ENCODE results near the gene BRCA1. TPM values are rescaled to one million over a fixed set of nuclear protein-coding genes. Genes with fewer than 3 reads are reported as not detected.
A peak's percentile ranks its signal among the peaks of the same experiment; 100 is the strongest.

BRCA1 gene
- total RNA-seq, 4 donors from 2014 or later = 2.6 to 121 (median 5.8) TPM

DNA sequence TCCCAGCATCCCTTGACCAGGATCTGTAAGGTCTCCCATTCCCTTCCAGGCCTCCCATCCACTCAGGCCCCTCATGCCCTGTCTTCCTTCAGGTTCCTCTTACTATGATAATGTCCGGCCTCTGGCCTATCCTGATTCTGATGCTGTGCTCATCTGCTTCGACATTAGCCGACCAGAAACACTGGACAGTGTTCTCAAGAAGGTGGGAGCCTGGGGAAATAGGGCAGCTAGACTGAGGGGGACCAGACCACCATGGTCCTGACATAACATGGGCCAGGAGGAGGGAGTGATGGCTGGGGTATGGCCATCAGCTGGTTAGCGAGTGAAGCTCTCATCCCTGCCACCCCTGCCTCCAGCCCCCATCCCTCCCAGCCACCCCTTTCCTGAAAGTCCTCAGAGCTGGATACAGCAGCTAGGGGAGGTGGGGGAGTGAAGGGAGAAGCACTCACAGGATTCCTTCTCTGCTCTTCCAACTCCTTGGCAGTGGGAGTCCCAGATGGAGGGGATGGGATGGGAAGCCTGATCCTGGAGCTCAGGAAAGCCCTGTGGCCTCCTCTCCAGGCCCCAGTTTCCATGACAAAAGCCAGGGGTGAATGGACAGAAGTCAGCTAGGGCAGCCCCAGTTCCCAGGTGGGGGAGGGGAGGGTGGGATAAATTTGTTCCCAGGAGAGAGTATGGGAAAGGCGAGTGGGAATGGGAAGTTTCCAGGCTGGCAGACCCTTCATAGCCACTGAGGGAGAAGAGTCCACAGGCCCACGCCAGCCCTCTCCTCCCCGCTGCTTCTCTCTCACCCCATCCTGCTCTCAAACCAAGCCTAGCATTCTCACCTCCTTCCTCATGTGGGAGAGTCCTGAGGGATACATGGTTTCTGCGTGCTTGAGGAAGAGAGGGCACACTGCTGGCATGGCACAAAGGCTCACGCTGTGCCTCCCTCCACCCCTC is 97.8 kb downstream of the BRCA1 start:
- H3K4me1 ChIP-seq = peaks cover 6 to 17% (median 12%) of the 10 kb centered on the region in 4 donors
- H3K4me3 ChIP-seq = no peak overlapping the region
- no peak for DNase-seq
- peaks cover 3% of the 10 kb centered on the region for H3K27me3 ChIP-seq
- 66 to 72% methylated on average over 5 to 9 of the region's 9 CpGs for WGBS, 2 donors (ENCODE audit: low coverage in 1 of 2)
- no peaks in the 10 kb centered on the region for H3K36me3 ChIP-seq
- intact Hi-C loops (cut with DNase I; ENCODE audit: low total_unique reads) = no loop called here
- TF ChIP-seq POLR2A (IDR thresholded peaks at IDR 0.05) (no peak), EP300 (IDR thresholded peaks at IDR 0.05; ENCODE audit: low read depth) (no peak), POLR2AphosphoS5 (IDR thresholded peaks at IDR 0.05) (no peak)
- TF ChIP-seq, protein P1, sequence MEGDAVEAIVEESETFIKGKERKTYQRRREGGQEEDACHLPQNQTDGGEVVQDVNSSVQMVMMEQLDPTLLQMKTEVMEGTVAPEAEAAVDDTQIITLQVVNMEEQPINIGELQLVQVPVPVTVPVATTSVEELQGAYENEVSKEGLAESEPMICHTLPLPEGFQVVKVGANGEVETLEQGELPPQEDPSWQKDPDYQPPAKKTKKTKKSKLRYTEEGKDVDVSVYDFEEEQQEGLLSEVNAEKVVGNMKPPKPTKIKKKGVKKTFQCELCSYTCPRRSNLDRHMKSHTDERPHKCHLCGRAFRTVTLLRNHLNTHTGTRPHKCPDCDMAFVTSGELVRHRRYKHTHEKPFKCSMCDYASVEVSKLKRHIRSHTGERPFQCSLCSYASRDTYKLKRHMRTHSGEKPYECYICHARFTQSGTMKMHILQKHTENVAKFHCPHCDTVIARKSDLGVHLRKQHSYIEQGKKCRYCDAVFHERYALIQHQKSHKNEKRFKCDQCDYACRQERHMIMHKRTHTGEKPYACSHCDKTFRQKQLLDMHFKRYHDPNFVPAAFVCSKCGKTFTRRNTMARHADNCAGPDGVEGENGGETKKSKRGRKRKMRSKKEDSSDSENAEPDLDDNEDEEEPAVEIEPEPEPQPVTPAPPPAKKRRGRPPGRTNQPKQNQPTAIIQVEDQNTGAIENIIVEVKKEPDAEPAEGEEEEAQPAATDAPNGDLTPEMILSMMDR (IDR thresholded peaks at IDR 0.05) = no peak
- no peaks in the 10 kb centered on the region for H3K9me3 ChIP-seq
- in situ Hi-C loops (cut with MboI; ENCODE audit: low pct_ligation_motif_present in 1 of 4, low pct_unique_long_range_greater_than_20kb in 1 of 4, low sequenced_read_pairs in 3 of 4) = loop anchor here in 1 of 4 donors (25.0 kb wide), 1 partner anchor 310 kb away; no protein-coding TSS in a partner anchor
- no peak overlapping the region for H3K27ac ChIP-seq

DNA sequence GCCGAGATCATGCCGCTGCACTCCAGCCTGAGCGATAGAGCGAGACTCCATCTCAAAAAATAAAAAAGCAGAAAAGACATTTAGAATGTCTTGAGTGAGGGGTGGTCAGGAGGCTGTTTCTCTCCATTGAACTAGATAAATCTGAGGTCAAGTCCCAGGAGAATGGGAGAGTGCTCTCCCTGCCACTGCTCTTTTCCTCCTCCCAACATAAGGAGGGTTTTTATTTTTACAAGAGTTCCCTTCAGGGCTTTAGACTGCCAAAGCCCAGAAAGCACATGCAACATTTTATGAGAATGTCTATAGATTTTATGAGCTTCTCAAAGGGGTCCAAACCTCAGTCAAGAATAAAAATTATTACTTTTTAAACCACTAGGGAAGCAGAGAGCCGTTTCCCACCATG is 98.6 kb downstream of the BRCA1 start:
- Histone ChIP-seq H3K4me3 (no peak overlapping the region), H3K4me1 (peaks cover 6 to 18% (median 13%) of the 10 kb centered on the region in 4 donors), H3K9me3 (no peaks in the 10 kb centered on the region), H3K36me3 (no peaks in the 10 kb centered on the region), H3K27ac (no peak overlapping the region), H3K27me3 (peaks cover 3% of the 10 kb centered on the region)
- TF ChIP-seq POLR2A (IDR thresholded peaks at IDR 0.05) (no peak), EP300 (IDR thresholded peaks at IDR 0.05; ENCODE audit: low read depth) (no peak), POLR2AphosphoS5 (IDR thresholded peaks at IDR 0.05) (no peak)
- TF ChIP-seq, protein P1 (IDR thresholded peaks at IDR 0.05) = no peak
- intact Hi-C loops (cut with DNase I; ENCODE audit: low total_unique reads) = no loop called here
- DNase-seq = no peak
- in situ Hi-C loops (cut with MboI; ENCODE audit: low pct_ligation_motif_present in 1 of 4, low pct_unique_long_range_greater_than_20kb in 1 of 4, low sequenced_read_pairs in 3 of 4) = loop anchor here in 1 of 4 donors (25.0 kb wide), 1 partner anchor 311 kb away; no protein-coding TSS in a partner anchor
- WGBS, 2 donors (ENCODE audit: low coverage in 1 of 2) = 65 to 81% methylated on average over 5 of the region's 5 CpGs

DNA sequence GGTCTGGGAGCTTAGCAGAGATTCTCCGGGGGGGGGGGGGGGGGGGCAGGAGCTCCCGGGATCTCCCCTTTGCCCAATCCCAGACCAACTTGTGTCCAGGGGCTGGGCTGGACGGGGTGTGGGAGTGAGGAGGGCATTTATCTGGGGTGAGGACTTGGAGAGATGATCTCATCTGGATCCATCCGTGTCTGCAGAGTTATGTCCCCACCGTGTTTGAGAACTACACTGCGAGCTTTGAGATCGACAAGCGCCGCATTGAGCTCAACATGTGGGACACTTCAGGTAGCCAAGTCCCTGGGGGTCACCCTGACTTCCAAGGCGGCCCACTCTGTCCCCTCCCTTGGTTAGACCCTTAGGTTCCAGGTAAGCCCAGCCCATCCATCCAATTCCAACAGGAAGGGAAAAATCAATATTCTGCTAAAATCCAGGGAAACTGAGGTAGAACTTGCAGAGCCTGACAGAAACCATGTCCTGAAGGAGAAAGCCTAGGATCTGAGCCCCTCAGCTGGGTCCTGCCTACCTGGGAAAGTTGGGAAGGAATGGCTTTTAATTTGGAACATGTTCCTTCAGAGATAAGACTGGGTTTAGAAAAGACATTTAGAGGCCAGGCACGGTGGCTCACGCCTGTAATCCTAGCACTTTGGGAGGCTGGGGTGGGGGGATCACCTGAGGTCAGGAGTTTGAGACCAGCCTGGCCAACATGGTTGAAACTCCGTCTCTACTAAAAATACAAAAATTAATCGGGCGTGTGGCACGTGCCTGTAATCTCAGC is 99.2 kb downstream of the BRCA1 start:
- intact Hi-C loops (cut with DNase I; ENCODE audit: low total_unique reads) (no loop called here), in situ Hi-C loops (cut with MboI; ENCODE audit: low pct_ligation_motif_present in 1 of 4, low pct_unique_long_range_greater_than_20kb in 1 of 4, low sequenced_read_pairs in 3 of 4) (loop anchor here in 1 of 4 donors (25.0 kb wide), 1 partner anchor 311 kb away; no protein-coding TSS in a partner anchor)
- Histone ChIP-seq H3K9me3 (no peaks in the 10 kb centered on the region), H3K4me3 (no peak overlapping the region), H3K4me1 (peaks cover 6 to 21% (median 15%) of the 10 kb centered on the region in 4 donors), H3K27me3 (peaks cover 3% of the 10 kb centered on the region), H3K36me3 (no peaks in the 10 kb centered on the region), H3K27ac (peak overlapping the region in 3 of 4 donors; percentile 67 to 86 (median 80))
- TF ChIP-seq POLR2AphosphoS5 (IDR thresholded peaks at IDR 0.05) (no peak), POLR2A (IDR thresholded peaks at IDR 0.05) (no peak), EP300 (IDR thresholded peaks at IDR 0.05; ENCODE audit: low read depth) (no peak)
- TF ChIP-seq, protein P1 (IDR thresholded peaks at IDR 0.05) = no peak
- no peak for DNase-seq
- WGBS, 2 donors (ENCODE audit: low coverage in 1 of 2) = 67 to 74% methylated on average over 8 to 16 of the region's 16 CpGs

DNA sequence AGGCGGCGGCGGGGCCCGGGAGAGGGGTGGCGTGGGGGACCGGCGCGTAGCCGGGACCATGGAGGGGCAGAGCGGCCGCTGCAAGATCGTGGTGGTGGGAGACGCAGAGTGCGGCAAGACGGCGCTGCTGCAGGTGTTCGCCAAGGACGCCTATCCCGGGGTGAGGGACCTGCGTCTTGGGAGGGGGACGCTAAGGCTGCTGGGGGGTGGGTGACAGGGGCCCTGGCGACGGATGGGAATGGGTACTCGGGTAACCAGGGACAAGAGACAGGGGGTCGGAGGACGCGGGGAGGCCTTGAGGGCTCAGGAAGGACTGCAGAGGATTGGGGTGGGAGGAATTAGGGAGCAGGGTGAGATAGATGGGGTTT is 99.9 kb downstream of the BRCA1 start:
- peak overlapping the region; percentile 35 to 57 (median 43) for H3K4me3 ChIP-seq
- peaks cover 6 to 25% (median 18%) of the 10 kb centered on the region in 4 donors for H3K4me1 ChIP-seq
- H3K36me3 ChIP-seq = no peaks in the 10 kb centered on the region
- intact Hi-C loops (cut with DNase I; ENCODE audit: low total_unique reads) (no loop called here), in situ Hi-C loops (cut with MboI; ENCODE audit: low pct_ligation_motif_present in 1 of 4, low pct_unique_long_range_greater_than_20kb in 1 of 4, low sequenced_read_pairs in 3 of 4) (loop anchor here in 1 of 4 donors (25.0 kb wide), 1 partner anchor 312 kb away; no protein-coding TSS in a partner anchor)
- H3K27ac ChIP-seq = peak overlapping the region; percentile 67 to 86 (median 74)
- TF ChIP-seq, protein P1 (IDR thresholded peaks at IDR 0.05) = no peak
- TF ChIP-seq EP300 (IDR thresholded peaks at IDR 0.05; ENCODE audit: low read depth) (no peak), POLR2A (IDR thresholded peaks at IDR 0.05) (no peak), POLR2AphosphoS5 (IDR thresholded peaks at IDR 0.05) (no peak)
- DNase-seq = no peak
- H3K27me3 ChIP-seq = peaks cover 3% of the 10 kb centered on the region
- H3K9me3 ChIP-seq = no peaks in the 10 kb centered on the region
- WGBS, 2 donors (ENCODE audit: low coverage in 1 of 2) = 10% methylated on average over 26 of the region's 27 CpGs; no CpG with 5 or more reads in 1 of the 2 donors

Measured in transverse colon (tissue), 4 donors.